DOHH2 (cell line): Measurements from ENCODE around the gene TTC33.

Experiments
- CTCF ChIP-seq: fragments of 200-600 bp; sonication (generic); IDR thresholded peaks from one replicate; pipeline ENCODE4 v1.5.1; 2014; ENCODE audit warnings: antibody characterized with exemption, mild to moderate bottlenecking, low read depth, low read length; ENCODE audit not compliant: poor library complexity, severe bottlenecking
- EZH2phosphoT487 ChIP-seq: fragments of 200-600 bp; sonication (generic); IDR thresholded peaks from 2 replicates; pipeline ENCODE4 v1.6.1; 2017; ENCODE audit warnings: borderline replicate concordance, mild to moderate bottlenecking, antibody characterized with exemption, low read length, moderate library complexity, mixed read lengths

- TF ChIP-seq CTCF (no peak), EZH2phosphoT487 (no peak)
These were observed 15.0 kb upstream of the TTC33 start for GRCh38 chr5:40770764-40771163.
